OCI-LY7 (cell line): ENCODE results near the gene FSD1L. TPM values are rescaled to one million over a fixed set of nuclear protein-coding genes. Genes with fewer than 3 reads are reported as not detected.

Experiments used
- BruUV-seq: library from RNA; stranded (reverse); fragments of 400-500 nt; replicated peaks from 2 replicates; lab custom pipeline; 2021; lab: Mats Ljungman, UMichigan
- CTCF ChIA-PET: fragments of 300-600 bp; sonication (Branson Sonifier 250); formaldehyde crosslinking; loops from one replicate; lab custom pipeline; 2022; ENCODE audit warnings: antibody characterized with exemption; ENCODE audit not compliant: unreplicated experiment; lab: Charles Lee
- POLR2A ChIA-PET: fragments of 300-600 bp; sonication (Branson Sonifier 250); formaldehyde crosslinking; loops from one replicate; lab custom pipeline; 2022; ENCODE audit warnings: antibody characterized with exemption; lab: Charles Lee
- DNase-seq: peaks from one replicate; pipeline ENCODE4 v3.0.0-alpha.2; 2015; ENCODE audit warnings: low spot score
- H2AFZ ChIP-seq: fragments of 200-600 bp; sonication (generic), shearing (Covaris generic); 2 replicates; pipeline ENCODE4 v1.6.1; 2014; ENCODE audit warnings: mild to moderate bottlenecking, antibody characterized with exemption, low read length, moderate library complexity
- H3K27ac ChIP-seq: fragments of 200-600 bp; sonication (generic); 2 replicates; pipeline ENCODE4 v1.5.1; 2014; ENCODE audit warnings: mixed run types, low read depth, mild to moderate bottlenecking, moderate library complexity, low read length, inconsistent platforms; ENCODE audit not compliant: poor library complexity, severe bottlenecking
- H3K36me3 ChIP-seq: fragments of 200-600 bp; sonication (generic); 2 replicates; pipeline ENCODE4 v1.6.1; 2014; ENCODE audit warnings: mild to moderate bottlenecking, antibody characterized with exemption, low read length, moderate library complexity, mixed read lengths; ENCODE audit not compliant: insufficient read depth
- H3K4me1 ChIP-seq: fragments of 200-600 bp; sonication (generic); 2 replicates; pipeline ENCODE4 v1.5.1; 2014; ENCODE audit warnings: mild to moderate bottlenecking, low read length; ENCODE audit not compliant: insufficient read depth, poor library complexity, severe bottlenecking
- H3K4me2 ChIP-seq: fragments of 200-600 bp; sonication (generic); 2 replicates; pipeline ENCODE4 v1.6.1; 2014; ENCODE audit warnings: mild to moderate bottlenecking, low read length
- H3K4me3 ChIP-seq: fragments of 200-600 bp; sonication (generic); 2 replicates; pipeline ENCODE4 v1.5.1; 2014; ENCODE audit warnings: mild to moderate bottlenecking, low read depth, low read length; ENCODE audit not compliant: poor library complexity, severe bottlenecking
- H3K79me2 ChIP-seq: fragments of 200-600 bp; sonication (generic); 2 replicates; pipeline ENCODE4 v1.6.1; 2016; ENCODE audit warnings: low read depth, mild to moderate bottlenecking, low read length, moderate library complexity, mixed read lengths; ENCODE audit not compliant: insufficient read depth
- H3K9me2 ChIP-seq: fragments of 200-600 bp; sonication (generic); 2 replicates; pipeline ENCODE4 v1.6.1; 2016; ENCODE audit warnings: mild to moderate bottlenecking, low read length, mixed read lengths; ENCODE audit not compliant: insufficient read depth
- H3K9me3 ChIP-seq: fragments of 200-600 bp; sonication (generic); 2 replicates; pipeline ENCODE4 v1.6.1; 2014; ENCODE audit warnings: mild to moderate bottlenecking, mixed run types, low read length, mixed read lengths
- H4K20me1 ChIP-seq: fragments of 200-600 bp; sonication (generic); 2 replicates; pipeline ENCODE4 v1.6.1; 2014; ENCODE audit warnings: mild to moderate bottlenecking, antibody characterized with exemption, low read length, moderate library complexity, mixed read lengths; ENCODE audit not compliant: insufficient read depth
- EZH2phosphoT487 ChIP-seq: fragments of 200-600 bp; sonication (generic); IDR thresholded peaks from 2 replicates; pipeline ENCODE4 v1.6.1; 2018; ENCODE audit warnings: low read depth, borderline replicate concordance, mild to moderate bottlenecking, mixed run types, antibody characterized with exemption, low read length, moderate library complexity, mixed read lengths
- intact Hi-C: fragments of 100-400 bp; cut with micrococcal nuclease; formaldehyde crosslinking; loops from one replicate; pipeline ENCODE4 v1.10.0; 2022; ENCODE audit not compliant: unreplicated experiment
- total RNA-seq, 2 experiments: library from RNA; depleted of rRNA in 1 of 2; stranded (reverse); fragments of >200 nt in 1 of 2; shearing (Covaris generic) in 1 of 2; gene quantifications; 2 replicates each; pipeline ENCODE4 v1.2.3, GENCODE V29; 2014 to 2022
- TF ChIP-seq, protein P1 (sequence below): fragments of 200-600 bp; sonication (generic); conservative IDR thresholded peaks from 2 replicates; pipeline ENCODE4 v1.5.1; 2014; ENCODE audit warnings: mild to moderate bottlenecking, antibody characterized with exemption, low read length, moderate library complexity, mixed read lengths

The FSD1L gene
- total RNA-seq, 2 experiments from 2014 or later, result 4.4 to 7.9 TPM

DNA sequence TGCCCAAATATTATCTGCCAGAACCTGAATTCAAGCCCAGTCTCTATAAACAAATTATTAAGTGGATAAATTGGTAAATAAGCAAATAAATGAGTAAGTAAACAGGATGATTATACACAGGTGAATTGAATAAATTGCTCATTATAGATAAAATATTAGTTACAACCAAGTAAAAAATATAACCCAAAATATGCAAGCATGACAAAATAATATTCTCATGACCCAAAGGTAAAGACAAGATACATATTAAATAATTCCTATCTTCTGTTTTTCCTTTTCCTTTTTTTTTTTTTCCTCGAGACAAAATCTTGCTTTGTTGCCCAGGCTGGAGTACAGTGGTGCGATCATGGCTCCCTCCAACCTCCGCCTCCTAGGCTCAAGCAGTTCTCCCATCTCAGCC lies 21.2 kb upstream of the FSD1L start:
- H3K9me2 ChIP-seq, result no peaks in the 10 kb centered on the region
- no peak for DNase-seq
- H3K79me2 ChIP-seq, result no peaks in the 10 kb centered on the region
- H3K9me3 ChIP-seq, result no peaks in the 10 kb centered on the region
- no peak overlapping the region for H3K4me2 ChIP-seq
- BruUV-seq, result no TSS peak
- ChIA-PET POLR2A (interaction anchor here (0.6 to 0.8 kb wide), 2 partner anchors 604 to 1052 kb away, joined by 3 to 4 read pairs; no protein-coding TSS in a partner anchor), CTCF (no interaction called here)
- no peaks in the 10 kb centered on the region for H3K36me3 ChIP-seq
- H3K4me1 ChIP-seq, result no peaks in the 10 kb centered on the region
- intact Hi-C loops, result loop anchor here (1.0 to 5.0 kb wide), 2 partner anchors 293 to 456 kb away; no protein-coding TSS in a partner anchor
- TF ChIP-seq, protein P1, sequence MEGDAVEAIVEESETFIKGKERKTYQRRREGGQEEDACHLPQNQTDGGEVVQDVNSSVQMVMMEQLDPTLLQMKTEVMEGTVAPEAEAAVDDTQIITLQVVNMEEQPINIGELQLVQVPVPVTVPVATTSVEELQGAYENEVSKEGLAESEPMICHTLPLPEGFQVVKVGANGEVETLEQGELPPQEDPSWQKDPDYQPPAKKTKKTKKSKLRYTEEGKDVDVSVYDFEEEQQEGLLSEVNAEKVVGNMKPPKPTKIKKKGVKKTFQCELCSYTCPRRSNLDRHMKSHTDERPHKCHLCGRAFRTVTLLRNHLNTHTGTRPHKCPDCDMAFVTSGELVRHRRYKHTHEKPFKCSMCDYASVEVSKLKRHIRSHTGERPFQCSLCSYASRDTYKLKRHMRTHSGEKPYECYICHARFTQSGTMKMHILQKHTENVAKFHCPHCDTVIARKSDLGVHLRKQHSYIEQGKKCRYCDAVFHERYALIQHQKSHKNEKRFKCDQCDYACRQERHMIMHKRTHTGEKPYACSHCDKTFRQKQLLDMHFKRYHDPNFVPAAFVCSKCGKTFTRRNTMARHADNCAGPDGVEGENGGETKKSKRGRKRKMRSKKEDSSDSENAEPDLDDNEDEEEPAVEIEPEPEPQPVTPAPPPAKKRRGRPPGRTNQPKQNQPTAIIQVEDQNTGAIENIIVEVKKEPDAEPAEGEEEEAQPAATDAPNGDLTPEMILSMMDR, result no peak
- TF ChIP-seq EZH2phosphoT487, result no peak
- H2AFZ ChIP-seq, result no peak overlapping the region
- H4K20me1 ChIP-seq, result no peaks in the 10 kb centered on the region
- no peak overlapping the region for H3K4me3 ChIP-seq
- H3K27ac ChIP-seq, result no peak overlapping the region

DNA sequence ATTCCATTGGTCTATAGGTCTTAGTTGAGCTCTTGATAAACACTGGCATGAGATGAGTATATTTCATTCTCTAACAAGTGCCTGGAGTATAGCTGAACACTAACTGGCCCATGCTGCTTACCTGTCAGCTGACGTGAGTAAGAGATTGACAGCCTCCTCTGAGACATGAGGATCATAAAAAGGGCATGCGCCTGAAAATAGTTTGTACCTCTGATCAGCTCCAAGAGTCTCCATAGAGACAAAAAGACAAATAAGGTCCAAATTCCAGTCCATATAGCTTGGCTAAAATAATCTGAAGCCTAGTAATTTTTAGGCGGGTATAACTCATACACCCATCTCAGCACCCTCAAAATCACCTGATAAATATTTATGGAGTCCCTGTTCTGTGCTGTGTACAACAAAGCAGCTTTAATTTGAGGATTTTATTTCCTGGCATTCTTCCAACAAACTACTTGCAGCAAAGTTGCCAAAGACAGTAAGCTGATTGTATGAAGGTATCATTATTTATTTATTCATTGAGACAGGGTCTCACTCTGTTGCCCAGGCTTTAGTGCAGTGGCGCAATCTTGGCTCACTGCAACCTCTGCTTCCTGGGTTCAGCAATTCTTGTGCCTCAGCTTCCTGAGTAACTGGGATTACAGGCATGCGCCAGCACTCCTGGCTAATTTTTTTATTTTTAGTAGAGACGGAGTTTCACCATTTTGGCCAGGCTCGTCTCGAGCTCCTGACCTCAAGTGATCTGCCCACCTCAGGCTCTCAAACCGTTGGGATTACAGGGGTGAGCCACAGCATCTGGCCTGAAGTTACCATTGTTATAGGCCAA lies 16.2 kb upstream of the FSD1L start:
- Histone ChIP-seq H3K27ac (no peak overlapping the region), H2AFZ (no peak overlapping the region), H3K4me2 (no peak overlapping the region), H3K4me1 (no peaks in the 10 kb centered on the region), H3K9me2 (no peaks in the 10 kb centered on the region), H3K9me3 (no peaks in the 10 kb centered on the region), H3K36me3 (no peaks in the 10 kb centered on the region), H4K20me1 (no peaks in the 10 kb centered on the region), H3K4me3 (no peak overlapping the region), H3K79me2 (no peaks in the 10 kb centered on the region)
- intact Hi-C loops, result no loop called here
- TF ChIP-seq EZH2phosphoT487, result no peak
- TF ChIP-seq, protein P1, result no peak
- no peak for DNase-seq
- POLR2A ChIA-PET, result interaction anchor here (0.6 to 2.4 kb wide), 4 partner anchors 9 to 223 kb away, joined by 3 to 12 read pairs (median 4); no protein-coding TSS in a partner anchor
- no TSS peak for BruUV-seq
- CTCF ChIA-PET, result no interaction called here
